HEK293T (cell line): Measurements from ENCODE around the gene ANKS1A.

Source experiments
- CTCF ChIA-PET: fragments of 350-600 bp; formaldehyde crosslinking; extraction: SDS; loops from one replicate; lab custom pipeline; 2021; ENCODE audit warnings: antibody characterized with exemption, inconsistent platforms; lab: Yijun Ruan, JAX
- POLR2A ChIA-PET: fragments of 350-600 bp; formaldehyde crosslinking; extraction: SDS; loops from one replicate; lab custom pipeline; 2020; ENCODE audit warnings: antibody characterized with exemption, inconsistent platforms; lab: Yijun Ruan, JAX
- DNase-seq: peaks from one replicate; pipeline ENCODE4 v3.0.0; 2012; ENCODE audit warnings: mixed read lengths; ENCODE audit errors: extremely low spot score
- ARNT ChIP-seq: fragments of 450-650 bp; IDR thresholded peaks from 2 replicates; pipeline ENCODE4 v1.6.1; 2017; ENCODE audit warnings: mild to moderate bottlenecking
- BHLHE40 ChIP-seq: fragments of 450-650 bp; IDR thresholded peaks from 2 replicates; pipeline ENCODE4 v1.6.1; 2016; ENCODE audit warnings: mild to moderate bottlenecking, moderate library complexity, borderline replicate concordance
- CTBP1 ChIP-seq: fragments of 450-650 bp; IDR thresholded peaks from 2 replicates; pipeline ENCODE4 v1.6.1; 2016; ENCODE audit warnings: borderline replicate concordance
- ELF4 ChIP-seq: fragments of 450-650 bp; IDR thresholded peaks from 2 replicates; pipeline ENCODE4 v1.6.1; 2017; ENCODE audit warnings: antibody characterized with exemption
- FOXA1 ChIP-seq: fragments of 450-650 bp; IDR thresholded peaks from 2 replicates; pipeline ENCODE4 v1.6.1; 2016; ENCODE audit warnings: mild to moderate bottlenecking
- FOXK2 ChIP-seq: fragments of 450-650 bp; IDR thresholded peaks from 2 replicates; pipeline ENCODE4 v1.6.1; 2016; ENCODE audit warnings: mild to moderate bottlenecking
- FOXM1 ChIP-seq: fragments of 450-650 bp; IDR thresholded peaks from 2 replicates; pipeline ENCODE4 v1.6.1; 2017; ENCODE audit warnings: mild to moderate bottlenecking, borderline replicate concordance
- HDGF ChIP-seq: fragments of 450-650 bp; IDR thresholded peaks from 2 replicates; pipeline ENCODE4 v1.6.1; 2017; ENCODE audit warnings: antibody characterized with exemption, borderline replicate concordance
- L3MBTL2 ChIP-seq: fragments of 450-650 bp; conservative IDR thresholded peaks from 2 replicates; pipeline ENCODE4 v1.6.1; 2016; ENCODE audit warnings: mild to moderate bottlenecking
- LEF1 ChIP-seq: fragments of 450-650 bp; IDR thresholded peaks from 2 replicates; pipeline ENCODE4 v1.6.1; 2017; ENCODE audit warnings: mild to moderate bottlenecking, borderline replicate concordance
- NFRKB ChIP-seq: fragments of 450-650 bp; IDR thresholded peaks from 2 replicates; pipeline ENCODE4 v1.6.1; 2016; ENCODE audit warnings: mild to moderate bottlenecking, moderate library complexity
- PKNOX1 ChIP-seq: fragments of 450-650 bp; IDR thresholded peaks from 2 replicates; pipeline ENCODE4 v1.6.1; 2016
- SP1 ChIP-seq: fragments of 450-650 bp; IDR thresholded peaks from 2 replicates; pipeline ENCODE4 v1.6.1; 2017
- SUZ12 ChIP-seq: fragments of 450-650 bp; IDR thresholded peaks from 2 replicates; pipeline ENCODE4 v1.6.1; 2016; ENCODE audit warnings: mild to moderate bottlenecking
- TARDBP ChIP-seq: fragments of 450-650 bp; IDR thresholded peaks from 2 replicates; pipeline ENCODE4 v1.6.1; 2016
- ZNF384 ChIP-seq: fragments of 450-650 bp; IDR thresholded peaks from 2 replicates; pipeline ENCODE4 v1.6.1; 2016

Gene ANKS1A

GRCh38 chr6:35050757-35051330 is 161.8 kb downstream of the ANKS1A start:
- ChIA-PET POLR2A (no interaction called here), CTCF (no interaction called here)
- no peak for DNase-seq
- TF ChIP-seq ARNT: no peak

- CTCF ChIA-PET: no interaction called here
- DNase-seq: no peak
- POLR2A ChIA-PET: no interaction called here
- TF ChIP-seq L3MBTL2 (no peak), FOXM1 (no peak), ZNF384 (no peak), FOXA1 (no peak), ELF4 (no peak), ARNT (no peak), CTBP1 (no peak), NFRKB (no peak), LEF1 (no peak), PKNOX1 (no peak), SP1 (no peak), BHLHE40 (no peak), HDGF (no peak), FOXK2 (no peak), SUZ12 (no peak), TARDBP (no peak)
Observed at GRCh38 chr6:35051396-35051795, 162.3 kb downstream of the ANKS1A start.

- TF ChIP-seq SP1 (no peak), ZNF384 (no peak), ELF4 (no peak), CTBP1 (no peak), L3MBTL2 (no peak), ARNT (no peak), LEF1 (no peak), PKNOX1 (no peak), NFRKB (no peak), FOXM1 (no peak), SUZ12 (no peak), HDGF (no peak), BHLHE40 (no peak), TARDBP (no peak), FOXK2 (no peak), FOXA1 (no peak)
- POLR2A ChIA-PET: no interaction called here
- CTCF ChIA-PET: interaction anchor here (1.2 kb wide), 1 partner anchor 88 kb away, joined by 3 read pairs; no protein-coding TSS in a partner anchor
- DNase-seq: no peak
Observed at GRCh38 chr6:35051997-35052583, 163.0 kb downstream of the ANKS1A start.

GRCh38 chr6:35052694-35053565 is 163.9 kb downstream of the ANKS1A start:
- TF ChIP-seq BHLHE40: no peak
- TF ChIP-seq ZNF384: no peak
- TF ChIP-seq PKNOX1: no peak
- no peak for TF ChIP-seq NFRKB
- no peak for TF ChIP-seq FOXK2
- no peak for TF ChIP-seq L3MBTL2
- no peak for TF ChIP-seq SUZ12
- TF ChIP-seq HDGF: no peak
- TF ChIP-seq LEF1: no peak
- TF ChIP-seq ARNT: no peak
- TF ChIP-seq SP1: no peak
- TF ChIP-seq ELF4: no peak
- TF ChIP-seq CTBP1: no peak
- TF ChIP-seq FOXM1: no peak
- DNase-seq: no peak
- ChIA-PET POLR2A (no interaction called here), CTCF (interaction anchor here (1.2 kb wide), 1 partner anchor 87 kb away, joined by 3 read pairs; no protein-coding TSS in a partner anchor)

- POLR2A ChIA-PET: no interaction called here
- TF ChIP-seq FOXA1: no peak
- TF ChIP-seq SP1: no peak
- no peak for TF ChIP-seq FOXK2
- no peak for TF ChIP-seq PKNOX1
- TF ChIP-seq NFRKB: no peak
- no peak for TF ChIP-seq TARDBP
- TF ChIP-seq FOXM1: no peak
- no peak for TF ChIP-seq BHLHE40
- no peak for TF ChIP-seq LEF1
- no peak for TF ChIP-seq ELF4
- TF ChIP-seq ZNF384: no peak
- no peak for TF ChIP-seq SUZ12
- TF ChIP-seq ARNT: no peak
- CTCF ChIA-PET: interaction anchor here (0.6 kb wide), 1 partner anchor 198 kb away, joined by 3 read pairs; no protein-coding TSS in a partner anchor
- no peak for DNase-seq
Observed at GRCh38 chr6:35053701-35054100, 164.6 kb downstream of the ANKS1A start.
